Measurements from ENCODE around the gene PRPH.
"Not testable (repeated sequence)": the region's sequence is repeated elsewhere in the genome, so short reads cannot be mapped to it uniquely, and the experiment has no call there.

The PRPH gene

DNA sequence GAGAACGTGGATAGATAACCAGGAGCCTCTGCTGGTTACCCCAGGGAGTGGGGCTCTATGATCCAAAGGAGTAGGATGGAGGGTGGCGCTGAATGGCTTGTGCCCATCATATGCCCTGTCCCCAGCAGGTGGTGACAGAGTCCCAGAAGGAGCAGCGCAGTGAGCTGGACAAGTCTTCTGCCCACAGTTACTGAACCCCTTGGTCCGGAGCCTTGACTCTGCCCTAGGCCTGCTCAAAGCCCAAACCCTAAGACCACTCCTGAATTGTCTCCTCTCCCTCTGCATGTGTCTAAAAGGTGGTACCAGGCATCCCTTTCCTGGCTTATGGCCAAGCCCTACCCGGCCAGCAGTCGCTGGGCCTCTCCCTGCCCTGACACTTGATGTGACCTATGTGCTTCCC, 3.2 kb downstream of the PRPH start:
- DNase-seq (ENCODE audit: low spot score), result no peak

- DNase-seq (ENCODE audit: low spot score), result no peak
Observed at GRCh38 chr12:49301760-49302159, 6.8 kb downstream of the PRPH start.

GRCh38 chr12:49304161-49304560, 9.2 kb downstream of the PRPH start:
- no peak for DNase-seq (ENCODE audit: low spot score)

- no peak for DNase-seq (ENCODE audit: low spot score)
Observed at GRCh38 chr12:49305762-49306510, 11.0 kb downstream of the PRPH start.

GRCh38 chr12:49309386-49309785, 14.4 kb downstream of the PRPH start:
- no peak for DNase-seq (ENCODE audit: low spot score)

- DNase-seq (ENCODE audit: low spot score), result not testable (repeated sequence)
Observed at GRCh38 chr12:49310451-49311000, 15.6 kb downstream of the PRPH start.

GRCh38 chr12:49314811-49315210, 19.9 kb downstream of the PRPH start:
- DNase-seq (ENCODE audit: low spot score), result no peak

- DNase-seq (ENCODE audit: low spot score), result not testable (repeated sequence)
Observed at GRCh38 chr12:49317118-49317517, 22.2 kb downstream of the PRPH start.

DNA sequence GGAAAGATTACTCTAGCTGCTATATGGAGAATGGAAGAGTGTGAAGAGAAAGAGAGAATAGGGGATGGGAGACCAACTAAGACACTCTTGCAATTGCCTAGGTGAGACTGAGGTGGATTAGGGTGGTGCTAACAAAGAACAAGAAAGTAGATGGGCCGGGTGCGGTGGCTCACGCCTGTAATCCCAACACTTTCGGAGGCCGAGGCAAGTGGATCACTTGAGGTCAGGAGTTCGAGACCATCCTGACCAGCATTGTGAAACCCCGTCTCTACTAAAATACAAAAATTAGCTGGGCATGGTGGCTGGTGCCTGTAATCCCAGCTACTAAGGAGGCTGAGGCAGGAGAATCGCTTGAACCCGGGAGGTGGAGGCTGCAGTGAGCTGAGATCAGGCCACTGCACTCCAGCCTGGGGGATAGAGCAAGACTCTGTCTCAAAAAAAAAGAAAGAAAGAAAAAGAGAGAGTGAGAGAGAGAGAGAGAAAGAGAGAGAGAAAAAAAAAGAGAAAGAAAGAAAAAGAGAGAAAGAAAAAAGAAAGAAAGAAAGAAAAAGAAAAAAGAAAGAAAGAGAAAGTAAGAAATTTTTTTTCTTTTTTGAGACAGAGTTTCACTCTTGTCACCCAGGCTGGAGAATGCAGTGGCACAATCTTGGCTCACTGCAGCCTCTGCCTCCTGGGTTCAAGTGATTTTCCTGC, 25.6 kb downstream of the PRPH start:
- DNase-seq (ENCODE audit: low spot score), result not testable (repeated sequence)

DNA sequence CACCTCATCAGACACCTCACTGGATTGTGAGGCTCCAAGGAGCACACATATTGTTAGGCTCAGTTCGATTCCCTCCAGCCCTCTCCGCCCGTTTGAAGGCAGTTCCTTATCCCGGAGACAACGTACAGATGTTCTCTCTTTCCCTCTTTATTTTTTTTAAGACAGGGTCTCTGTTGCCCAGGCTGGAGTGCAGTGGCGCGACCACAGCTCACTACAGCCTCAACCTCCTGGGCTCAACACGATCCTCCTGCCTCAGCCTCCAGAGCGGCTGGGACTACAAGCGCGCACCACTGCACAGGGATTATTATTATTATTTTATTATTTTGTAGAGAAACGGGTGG, 27.4 kb downstream of the PRPH start:
- DNase-seq (ENCODE audit: low spot score), result no peak

- DNase-seq (ENCODE audit: low spot score), result peak; percentile 98
Observed at GRCh38 chr12:49322708-49323523, 28.0 kb downstream of the PRPH start, which contains the start of gene TROAP. Gene TROAP (plus strand): TSS chr12:49323255. CDS start chr12:49323609, 354 bp downstream.

GRCh38 chr12:49323524-49324097, 28.7 kb downstream of the PRPH start:
- DNase-seq (ENCODE audit: low spot score), result no peak

GRCh38 chr12:49325606-49326005, 30.7 kb downstream of the PRPH start:
- no peak for DNase-seq (ENCODE audit: low spot score)

GRCh38 chr12:49327368-49327767, 32.4 kb downstream of the PRPH start:
- DNase-seq (ENCODE audit: low spot score), result no peak

- no peak for DNase-seq (ENCODE audit: low spot score)
Observed at GRCh38 chr12:49327887-49328286, 32.9 kb downstream of the PRPH start.

DNA sequence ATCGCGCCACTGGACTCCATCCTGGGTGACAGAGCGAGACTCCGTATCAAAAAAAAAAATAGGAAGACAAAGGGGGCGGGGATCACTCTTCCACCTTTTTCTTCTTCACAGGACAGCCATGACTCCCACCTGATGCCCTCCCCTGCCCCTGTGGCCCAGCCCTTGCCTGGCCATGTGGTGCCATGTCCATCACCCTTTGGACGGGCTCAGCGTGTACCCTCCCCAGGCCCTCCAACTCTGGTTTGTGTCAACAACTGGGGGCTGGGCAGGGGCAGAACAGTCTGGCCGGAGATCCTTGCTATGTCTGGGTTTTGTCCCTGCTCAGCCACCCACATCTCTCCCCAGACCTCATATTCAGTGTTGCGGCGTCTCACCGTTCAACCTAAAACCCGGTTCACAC, 33.9 kb downstream of the PRPH start:
- no peak for DNase-seq (ENCODE audit: low spot score)

DNA sequence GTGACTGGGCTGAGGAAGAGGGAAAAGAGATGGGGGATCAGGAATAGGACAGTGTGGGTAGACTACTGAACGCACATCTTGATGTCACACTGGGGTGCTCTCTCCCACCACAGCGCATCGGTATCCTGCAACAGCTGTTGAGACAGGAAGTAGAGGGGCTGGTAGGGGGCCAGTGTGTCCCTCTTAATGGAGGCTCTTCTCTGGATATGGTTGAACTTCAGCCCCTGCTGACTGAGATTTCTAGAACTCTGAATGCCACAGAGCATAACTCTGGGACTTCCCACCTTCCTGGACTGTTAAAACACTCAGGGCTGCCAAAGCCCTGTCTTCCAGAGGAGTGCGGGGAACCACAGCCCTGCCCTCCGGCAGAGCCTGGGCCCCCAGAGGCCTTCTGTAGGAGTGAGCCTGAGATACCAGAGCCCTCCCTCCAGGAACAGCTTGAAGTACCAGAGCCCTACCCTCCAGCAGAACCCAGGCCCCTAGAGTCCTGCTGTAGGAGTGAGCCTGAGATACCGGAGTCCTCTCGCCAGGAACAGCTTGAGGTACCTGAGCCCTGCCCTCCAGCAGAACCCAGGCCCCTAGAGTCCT, 35.2 kb downstream of the PRPH start:
- no peak for DNase-seq (ENCODE audit: low spot score)

DNA sequence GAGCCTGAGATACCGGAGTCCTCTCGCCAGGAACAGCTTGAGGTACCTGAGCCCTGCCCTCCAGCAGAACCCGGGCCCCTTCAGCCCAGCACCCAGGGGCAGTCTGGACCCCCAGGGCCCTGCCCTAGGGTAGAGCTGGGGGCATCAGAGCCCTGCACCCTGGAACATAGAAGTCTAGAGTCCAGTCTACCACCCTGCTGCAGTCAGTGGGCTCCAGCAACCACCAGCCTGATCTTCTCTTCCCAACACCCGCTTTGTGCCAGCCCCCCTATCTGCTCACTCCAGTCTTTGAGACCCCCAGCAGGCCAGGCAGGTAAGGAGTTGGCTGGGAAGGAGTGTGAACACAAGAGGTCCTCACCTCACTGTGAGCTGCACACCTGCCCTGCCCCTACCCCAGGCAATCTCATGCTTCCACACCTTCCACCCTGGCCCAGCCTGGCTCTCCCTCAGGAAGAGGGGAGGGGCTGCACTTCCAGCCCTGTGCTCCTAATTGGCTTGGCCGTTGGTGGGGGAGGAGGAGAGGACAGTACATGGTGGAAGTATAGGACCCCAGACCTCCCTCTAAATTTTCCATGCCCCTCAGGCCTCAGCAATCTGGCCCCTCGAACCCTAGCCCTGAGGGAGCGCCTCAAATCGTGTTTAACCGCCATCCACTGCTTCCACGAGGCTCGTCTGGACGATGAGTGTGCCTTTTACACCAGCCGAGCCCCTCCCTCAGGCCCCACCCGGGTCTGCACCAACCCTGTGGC, 35.9 kb downstream of the PRPH start:
- no peak for DNase-seq (ENCODE audit: low spot score)

- DNase-seq (ENCODE audit: low spot score), result no peak
Observed at GRCh38 chr12:49331380-49332222, 36.7 kb downstream of the PRPH start.

DNA sequence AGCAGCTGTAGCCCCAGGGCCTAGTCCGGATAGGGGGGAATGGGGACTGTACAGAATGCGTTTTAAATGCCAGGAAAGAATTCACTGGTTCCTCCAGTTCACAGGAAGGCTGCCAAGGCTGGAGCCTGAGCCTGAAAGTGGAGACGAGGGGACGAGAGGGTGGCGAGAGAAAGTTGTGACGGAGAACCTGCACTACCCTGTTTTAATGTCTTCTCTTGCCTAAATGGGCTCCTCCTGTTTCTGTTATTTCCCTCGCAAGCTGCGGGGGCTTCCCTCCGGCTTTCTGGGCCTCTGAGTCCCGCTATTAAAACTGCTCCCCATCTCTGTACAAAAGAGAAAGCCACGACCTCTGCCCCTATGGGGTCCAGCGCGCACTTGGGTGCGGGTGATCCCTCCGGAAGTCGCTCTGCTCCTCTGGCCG, 37.5 kb downstream of the PRPH start:
- no peak for DNase-seq (ENCODE audit: low spot score)

Measured in left forelimb (tissue), 1 donor.